ENCODE data around the gene DIAPH3.

GRCh38 chr13:59829690-59830089 lies 334.0 kb downstream of the DIAPH3 start:
- TF ChIP-seq EMX1 (CRISPR knock-in tag; IDR thresholded peaks at IDR 0.05) (no peak), ZNF263 (CRISPR knock-in tag; IDR thresholded peaks at IDR 0.05; ENCODE audit: low read depth) (no peak), CTCF (IDR thresholded peaks at IDR 0.05) (no peak), ZNF396 (CRISPR knock-in tag; IDR thresholded peaks at IDR 0.05; ENCODE audit: borderline replicate concordance) (no peak)
- TF ChIP-seq, protein P1, sequence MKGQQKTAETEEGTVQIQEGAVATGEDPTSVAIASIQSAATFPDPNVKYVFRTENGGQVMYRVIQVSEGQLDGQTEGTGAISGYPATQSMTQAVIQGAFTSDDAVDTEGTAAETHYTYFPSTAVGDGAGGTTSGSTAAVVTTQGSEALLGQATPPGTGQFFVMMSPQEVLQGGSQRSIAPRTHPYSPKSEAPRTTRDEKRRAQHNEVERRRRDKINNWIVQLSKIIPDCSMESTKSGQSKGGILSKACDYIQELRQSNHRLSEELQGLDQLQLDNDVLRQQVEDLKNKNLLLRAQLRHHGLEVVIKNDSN (CRISPR knock-in tag; IDR thresholded peaks at IDR 0.05), result no peak

All from WTC11 (cell line).